OCI-LY1 (cell line): ENCODE measurements around the gene SIGLEC15.

Experiments
- H2AFZ ChIP-seq: fragments of 200-600 bp; sonication (generic), shearing (Covaris generic); 2 replicates; pipeline ENCODE4 v1.6.0; 2014; ENCODE audit warnings: antibody characterized with exemption, mild to moderate bottlenecking, low read length
- H3F3A ChIP-seq: fragments of 200-600 bp; sonication (generic), shearing (Covaris generic); 2 replicates; pipeline ENCODE4 v1.6.0; 2014; ENCODE audit warnings: mild to moderate bottlenecking, antibody characterized with exemption, low read length, moderate library complexity; ENCODE audit not compliant: insufficient read depth
- H3K27ac ChIP-seq: fragments of 200-600 bp; sonication (generic); 2 replicates; pipeline ENCODE4 v1.5.1; 2014; ENCODE audit warnings: low read length, mixed run types, mild to moderate bottlenecking, low read depth; ENCODE audit not compliant: poor library complexity, severe bottlenecking
- H3K27me3 ChIP-seq: fragments of 200-600 bp; sonication (generic); 2 replicates; pipeline ENCODE4 v1.6.0; 2014; ENCODE audit warnings: antibody characterized with exemption, mild to moderate bottlenecking, low read length, moderate library complexity; ENCODE audit not compliant: insufficient read depth
- H3K36me3 ChIP-seq: fragments of 200-600 bp; sonication (generic); 2 replicates; pipeline ENCODE4 v1.6.1; 2014; ENCODE audit warnings: mild to moderate bottlenecking, antibody characterized with exemption, low read length, moderate library complexity, mixed read lengths; ENCODE audit not compliant: insufficient read depth
- H3K4me1 ChIP-seq: fragments of 200-600 bp; sonication (generic); 2 replicates; pipeline ENCODE4 v1.5.1; 2014; ENCODE audit warnings: mild to moderate bottlenecking, low read length, moderate library complexity; ENCODE audit not compliant: insufficient read depth, severe bottlenecking
- H3K4me2 ChIP-seq: fragments of 200-600 bp; sonication (generic), shearing (Covaris generic); 2 replicates; pipeline ENCODE4 v1.6.1; 2014; ENCODE audit warnings: low read length
- H3K4me3 ChIP-seq: fragments of 200-600 bp; sonication (generic); 2 replicates; pipeline ENCODE4 v1.5.1; 2014; ENCODE audit warnings: low read length, low read depth, mild to moderate bottlenecking, mixed read lengths; ENCODE audit not compliant: poor library complexity, severe bottlenecking
- H3K79me2 ChIP-seq: fragments of 200-600 bp; shearing (Covaris generic); 2 replicates; pipeline ENCODE4 v1.6.1; 2016; ENCODE audit warnings: mixed run types, low read length, mixed read lengths; ENCODE audit not compliant: insufficient read depth
- H3K9ac ChIP-seq: fragments of 200-600 bp; sonication (generic), shearing (Covaris generic); 2 replicates; pipeline ENCODE4 v1.6.1; 2014; ENCODE audit warnings: mild to moderate bottlenecking, low read length, mixed read lengths
- H3K9me2 ChIP-seq: fragments of 200-600 bp; sonication (generic), shearing (Covaris generic); 2 replicates; pipeline ENCODE4 v1.6.1; 2014; ENCODE audit warnings: low read depth, mild to moderate bottlenecking, low read length, mixed read lengths
- H3K9me3 ChIP-seq: fragments of 200-600 bp; shearing (Covaris generic); 2 replicates; pipeline ENCODE4 v1.6.1; 2014; ENCODE audit warnings: low read length, mixed read lengths
- H4K20me1 ChIP-seq: fragments of 200-600 bp; sonication (generic), shearing (Covaris generic); 2 replicates; pipeline ENCODE4 v1.6.0; 2016; ENCODE audit warnings: mild to moderate bottlenecking, low read length; ENCODE audit not compliant: insufficient read depth
- CTCF ChIP-seq: fragments of 200-600 bp; sonication (generic), shearing (Covaris generic); IDR thresholded peaks from 2 replicates; pipeline ENCODE4 v1.5.1; 2017; ENCODE audit warnings: mild to moderate bottlenecking, antibody characterized with exemption, low read length, moderate library complexity, mixed read lengths
- EZH2 ChIP-seq: fragments of 200-600 bp; sonication (generic), shearing (Covaris generic); IDR thresholded peaks from 2 replicates; pipeline ENCODE4 v1.8.0; 2017; ENCODE audit warnings: borderline replicate concordance, mixed run types, mild to moderate bottlenecking, antibody characterized with exemption, low read length, moderate library complexity, mixed read lengths

The SIGLEC15 gene

GRCh38 chr18:45870419-45870818 lies 44.9 kb downstream of the SIGLEC15 start:
- H3K4me3 ChIP-seq = no peak overlapping the region
- H3K9me2 ChIP-seq = no peaks in the 10 kb centered on the region
- no peak overlapping the region for H2AFZ ChIP-seq
- H3K27ac ChIP-seq = no peak overlapping the region
- H4K20me1 ChIP-seq = no peaks in the 10 kb centered on the region
- no peak for TF ChIP-seq EZH2
- no peak for TF ChIP-seq CTCF
- no peaks in the 10 kb centered on the region for H3K27me3 ChIP-seq
- no peaks in the 10 kb centered on the region; the same call in 1 of the 2 replicates for H3K9me3 ChIP-seq
- no peak overlapping the region for H3K4me2 ChIP-seq
- peaks cover 62% of the 10 kb centered on the region for H3K36me3 ChIP-seq
- H3K4me1 ChIP-seq = peaks cover 10% of the 10 kb centered on the region
- H3K79me2 ChIP-seq = no peaks in the 10 kb centered on the region
- H3K9ac ChIP-seq = no peak overlapping the region
- H3F3A ChIP-seq = no peaks in the 10 kb centered on the region

- Histone ChIP-seq H3K9ac (no peak overlapping the region), H3K27ac (no peak overlapping the region), H3K4me2 (no peak overlapping the region), H3K9me3 (no peaks in the 10 kb centered on the region; the same call in 1 of the 2 replicates), H3K36me3 (peaks cover 66% of the 10 kb centered on the region), H3K4me1 (peaks cover 10% of the 10 kb centered on the region), H3F3A (no peaks in the 10 kb centered on the region), H2AFZ (no peak overlapping the region), H3K4me3 (no peak overlapping the region), H4K20me1 (no peaks in the 10 kb centered on the region), H3K79me2 (no peaks in the 10 kb centered on the region), H3K9me2 (no peaks in the 10 kb centered on the region), H3K27me3 (no peaks in the 10 kb centered on the region)
- no peak for TF ChIP-seq CTCF
- TF ChIP-seq EZH2 = no peak
Observed at GRCh38 chr18:45871431-45872084, 46.1 kb downstream of the SIGLEC15 start.

DNA sequence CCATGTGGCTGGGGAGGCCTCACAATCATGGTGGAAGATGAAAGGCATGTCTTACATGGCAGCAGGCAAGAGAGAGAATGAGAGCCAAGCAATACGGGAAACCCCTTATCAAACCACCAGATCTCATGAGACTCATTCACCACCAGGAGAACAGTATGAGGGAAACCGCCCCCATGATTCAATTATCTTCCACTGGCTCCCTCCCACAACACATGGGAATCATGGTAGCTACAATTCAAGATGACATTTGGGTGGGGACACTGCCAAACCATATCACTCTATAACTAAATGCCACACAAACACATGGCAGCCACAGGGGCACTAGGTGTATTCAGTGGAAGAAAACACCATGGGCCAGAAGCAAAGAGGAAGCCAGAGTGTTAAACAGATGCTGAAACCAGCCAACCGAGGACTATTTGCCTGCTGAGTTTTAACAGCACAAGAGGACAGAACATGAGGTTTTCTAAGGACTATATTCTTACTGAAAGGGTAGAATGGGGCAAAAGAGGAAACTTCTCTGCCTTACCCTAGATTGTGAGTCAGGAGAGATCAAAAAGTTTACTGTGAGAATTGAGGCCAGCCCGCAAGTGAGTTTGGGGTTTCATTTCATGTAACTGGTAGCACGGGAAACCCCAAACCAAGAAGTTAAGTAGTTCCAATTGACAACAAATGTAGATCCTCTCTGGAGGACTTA lies 49.2 kb downstream of the SIGLEC15 start:
- no peak overlapping the region for H2AFZ ChIP-seq
- peaks cover 64% of the 10 kb centered on the region for H3K36me3 ChIP-seq
- H3K9me3 ChIP-seq = no peaks in the 10 kb centered on the region; the same call in 1 of the 2 replicates
- peak overlapping the region; percentile 69 for H3K27ac ChIP-seq
- H3K4me2 ChIP-seq = no peak overlapping the region
- H3K4me3 ChIP-seq = no peak overlapping the region
- TF ChIP-seq EZH2 (no peak), CTCF (no peak)
- no peaks in the 10 kb centered on the region for H3K9me2 ChIP-seq
- H3K9ac ChIP-seq = no peak overlapping the region
- no peaks in the 10 kb centered on the region for H4K20me1 ChIP-seq
- no peaks in the 10 kb centered on the region for H3K79me2 ChIP-seq
- peaks cover 10% of the 10 kb centered on the region for H3K4me1 ChIP-seq
- no peaks in the 10 kb centered on the region for H3F3A ChIP-seq
- no peaks in the 10 kb centered on the region for H3K27me3 ChIP-seq
